CD4-positive, alpha-beta T cell (primary cell): ENCODE measurements around the gene FBLN5. TPM values are rescaled to one million over a fixed set of nuclear protein-coding genes. Genes with fewer than 3 reads are reported as not detected.

ENCODE experiments used
- ATAC-seq: fragments of 200-7000 bp; cut with Tn5 transposase; one replicate; pipeline ENCODE4 v1.10.0; 2022; ENCODE audit warnings: mild to moderate bottlenecking; ENCODE audit not compliant: poor library complexity
- CTCF ChIA-PET: fragments of 350-600 bp; sonication (Branson Sonifier 250); formaldehyde crosslinking; loops from one replicate; lab custom pipeline; 2021; ENCODE audit warnings: antibody characterized with exemption, inconsistent platforms; lab: Charles Lee
- POLR2A ChIA-PET: fragments of 350-600 bp; sonication (Branson Sonifier 250); formaldehyde crosslinking; loops from one replicate; lab custom pipeline; 2021; ENCODE audit warnings: antibody characterized with exemption, inconsistent platforms; lab: Charles Lee
- DNase-seq, 14 experiments: peaks; one replicate each; pipeline ENCODE4 v3.0.0-alpha.2; 2013 to 2020; ENCODE audit warnings: mixed read lengths in 2 of 14
- H3K27ac ChIP-seq, 2 donors: one replicate each; pipeline versions ENCODE4 v1.5.1 to v1.7.0; 2013; ENCODE audit warnings: low read length in 2 of 2, low read depth in 1 of 2, mild to moderate bottlenecking in 1 of 2
- H3K27me3 ChIP-seq, 2 experiments: 1 replicate in 1 of 2; 2 replicates in 1 of 2; pipeline versions ENCODE4 v1.6.1 to v1.7.0; 2013; ENCODE audit warnings: low read length in 2 of 2, control low read depth in 1 of 2, mild to moderate bottlenecking in 1 of 2, moderate library complexity in 1 of 2; ENCODE audit not compliant: insufficient read depth in 2 of 2, control insufficient read depth in 1 of 2
- H3K36me3 ChIP-seq: one replicate; pipeline ENCODE4 v1.6.1; 2013; ENCODE audit warnings: low read length, control low read depth; ENCODE audit not compliant: insufficient read depth
- H3K4me1 ChIP-seq: one replicate; pipeline ENCODE4 v1.6.1; 2013; ENCODE audit warnings: low read length, control low read depth; ENCODE audit not compliant: insufficient read depth
- H3K4me3 ChIP-seq: one replicate; pipeline ENCODE4 v1.5.1; 2013; ENCODE audit warnings: mild to moderate bottlenecking, low read length, moderate library complexity
- H3K9me3 ChIP-seq, 2 experiments: 1 replicate in 1 of 2; 2 replicates in 1 of 2; pipeline versions ENCODE4 v1.6.1 to v1.7.0; 2013; ENCODE audit warnings: low read length in 2 of 2, mild to moderate bottlenecking in 2 of 2, control low read depth in 1 of 2, moderate library complexity in 1 of 2; ENCODE audit not compliant: control insufficient read depth in 1 of 2, insufficient read depth in 1 of 2
- H3K27ac Mint-ChIP-seq: one replicate; pipeline ENCODE4 v1.8.0; 2020; ENCODE audit warnings: mixed read lengths
- H3K27me3 Mint-ChIP-seq: one replicate; pipeline ENCODE4 v1.8.0; 2021; ENCODE audit warnings: mixed read lengths
- H3K36me3 Mint-ChIP-seq: one replicate; pipeline ENCODE4 v1.8.0; 2021; ENCODE audit warnings: low read depth, mixed read lengths
- H3K4me1 Mint-ChIP-seq: one replicate; pipeline ENCODE4 v1.8.0; 2021; ENCODE audit warnings: low read depth, mixed read lengths
- H3K4me3 Mint-ChIP-seq: one replicate; pipeline ENCODE4 v1.8.0; 2020; ENCODE audit warnings: mild to moderate bottlenecking, mixed read lengths
- H3K9me3 Mint-ChIP-seq: one replicate; pipeline ENCODE4 v1.8.0; 2020; ENCODE audit warnings: mixed read lengths
- CTCF ChIP-seq: fragments of 200-600 bp; IDR thresholded peaks from one replicate; pipeline ENCODE4 v1.8.0; 2022; ENCODE audit warnings: antibody characterized with exemption, mild to moderate bottlenecking
- intact Hi-C, 2 experiments: fragments of 100-400 bp; cut with DNase I in 1 of 2; cut with micrococcal nuclease in 1 of 2; formaldehyde crosslinking; loops; one replicate each; pipeline versions ENCODE4 v1.15.1 to v1.9.0; 2023 to 2025; cut with DNase I, micrococcal nuclease
- total RNA-seq, 174 experiments: library from RNA in 2 of 174; stranded (reverse) in 2 of 174; gene quantifications; one replicate each; pipeline ENCODE4 v1.2.3 and lab custom pipeline; 2021 to 2026

Gene FBLN5
- total RNA-seq, 2 experiments from 2014 or later, result 1.2 to 1.5 TPM

DNA sequence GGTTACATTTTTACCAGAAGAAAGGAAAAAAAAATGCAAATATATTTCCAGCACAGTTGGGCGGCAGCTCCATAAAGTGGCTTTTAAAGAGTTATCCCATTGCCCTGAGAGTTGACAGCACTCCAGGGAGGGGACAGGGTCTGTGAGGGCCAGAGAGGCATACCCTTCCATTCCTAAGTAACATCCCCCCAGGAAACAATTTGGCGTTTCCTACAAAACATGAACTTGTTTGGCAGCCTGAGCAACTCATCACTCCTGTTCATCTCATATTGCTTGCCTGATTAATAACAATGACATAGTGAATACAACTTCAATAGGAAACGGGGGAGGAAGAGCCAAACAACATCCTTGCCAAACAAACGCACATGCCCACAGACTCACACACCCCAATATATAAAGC lies 103.5 kb downstream of the FBLN5 start:
- Mint-ChIP-seq H3K27me3 (no peaks in the 10 kb centered on the region), H3K4me1 (peaks cover 78% of the 10 kb centered on the region), H3K36me3 (peaks cover 89% of the 10 kb centered on the region), H3K27ac (no peak overlapping the region), H3K4me3 (no peak overlapping the region), H3K9me3 (no peaks in the 10 kb centered on the region)
- DNase-seq (no peak), ATAC-seq (no peak)
- TF ChIP-seq CTCF, result no peak
- no peaks in the 10 kb centered on the region for H3K27me3 ChIP-seq
- ChIA-PET CTCF (interaction anchor here (0.7 to 1.0 kb wide), 2 partner anchors 8 to 67 kb away, joined by 4 read pairs; no protein-coding TSS in a partner anchor), POLR2A (no interaction called here)
- no peaks in the 10 kb centered on the region for H3K9me3 ChIP-seq
- peaks cover 36% of the 10 kb centered on the region for H3K4me1 ChIP-seq
- no peak overlapping the region for H3K27ac ChIP-seq
- intact Hi-C loops, result no loop called here
- peaks cover 85% of the 10 kb centered on the region for H3K36me3 ChIP-seq
- H3K4me3 ChIP-seq, result no peak overlapping the region

- Mint-ChIP-seq H3K4me1 (peaks cover 78% of the 10 kb centered on the region), H3K4me3 (no peak overlapping the region), H3K36me3 (peaks cover 89% of the 10 kb centered on the region), H3K27ac (no peak overlapping the region), H3K9me3 (no peaks in the 10 kb centered on the region), H3K27me3 (no peaks in the 10 kb centered on the region)
- Histone ChIP-seq H3K4me1 (peaks cover 36% of the 10 kb centered on the region), H3K4me3 (no peak overlapping the region), H3K27me3 (no peaks in the 10 kb centered on the region), H3K36me3 (peaks cover 84% of the 10 kb centered on the region), H3K27ac (no peak overlapping the region), H3K9me3 (no peaks in the 10 kb centered on the region)
- intact Hi-C loops, result no loop called here
- DNase-seq (no peak), ATAC-seq (no peak)
- CTCF ChIA-PET, result no interaction called here
- no peak for TF ChIP-seq CTCF
- POLR2A ChIA-PET, result interaction anchor here (0.7 kb wide), 1 partner anchor 14 kb away, joined by 3 read pairs; no protein-coding TSS in a partner anchor
Observed at GRCh38 chr14:91843437-91843836, 104.1 kb downstream of the FBLN5 start.

GRCh38 chr14:91841065-91841464 lies 106.4 kb downstream of the FBLN5 start:
- Mint-ChIP-seq H3K36me3 (peaks cover 75% of the 10 kb centered on the region), H3K4me1 (peaks cover 75% of the 10 kb centered on the region), H3K27ac (peak overlapping the region; percentile 90), H3K27me3 (no peaks in the 10 kb centered on the region), H3K4me3 (no peak overlapping the region), H3K9me3 (no peaks in the 10 kb centered on the region)
- Histone ChIP-seq H3K4me1 (peaks cover 42% of the 10 kb centered on the region), H3K4me3 (no peak overlapping the region), H3K9me3 (no peaks in the 10 kb centered on the region), H3K27ac (no peak overlapping the region), H3K36me3 (peaks cover 72% of the 10 kb centered on the region), H3K27me3 (no peaks in the 10 kb centered on the region)
- DNase-seq (no peak), ATAC-seq (no peak)
- intact Hi-C loops, result no loop called here
- POLR2A ChIA-PET, result interaction anchor here (1.4 to 2.7 kb wide), 3 partner anchors 20 to 31 kb away, joined by 3 to 10 read pairs (median 7); partner anchors contain the start of gene TC2N
- CTCF ChIA-PET, result interaction anchor here (0.9 kb wide), 1 partner anchor 70 kb away, joined by 5 read pairs; no protein-coding TSS in a partner anchor
- TF ChIP-seq CTCF, result no peak
